SK-MEL-5 (cell line): ENCODE measurements around the gene PIK3CG. TPM values are rescaled to one million over a fixed set of nuclear protein-coding genes. Genes with fewer than 3 reads are reported as not detected.
"Not testable (repeated sequence)": the region's sequence is repeated elsewhere in the genome, so short reads cannot be mapped to it uniquely, and the experiment has no call there.

Source experiments
- DNase-seq: peaks from one replicate; pipeline ENCODE4 v3.0.0-alpha.2; 2016; ENCODE audit warnings: low read depth, low spot score
- in situ Hi-C: cut with HindIII; loops from 2 replicates; pipeline ENCODE4 v1.10.0; 2016; ENCODE audit warnings: low sequenced_read_pairs, high pct_unique_total_duplicates, low pct_unique_long_range_greater_than_20kb
- total RNA-seq: library from RNA; depleted of rRNA; stranded (reverse); fragments of >200 nt; shearing (Covaris generic); gene quantifications from 2 replicates; pipeline ENCODE4 v1.2.3, GENCODE V29; 2014

PIK3CG gene
- total RNA-seq, 1 experiment from 2014 or later = 0.03 TPM

- in situ Hi-C loops = no loop called here
- DNase-seq = no peak
These were observed 7.7 kb downstream of the PIK3CG start for GRCh38 chr7:106872763-106873162.

- in situ Hi-C loops = no loop called here
- no peak for DNase-seq
These were observed 9.0 kb downstream of the PIK3CG start for GRCh38 chr7:106874076-106874475.

GRCh38 chr7:106875508-106875907 is 10.4 kb downstream of the PIK3CG start:
- in situ Hi-C loops = no loop called here
- no peak for DNase-seq

- in situ Hi-C loops = no loop called here
- DNase-seq = no peak
These were observed 13.8 kb downstream of the PIK3CG start for GRCh38 chr7:106878748-106879439.

DNA sequence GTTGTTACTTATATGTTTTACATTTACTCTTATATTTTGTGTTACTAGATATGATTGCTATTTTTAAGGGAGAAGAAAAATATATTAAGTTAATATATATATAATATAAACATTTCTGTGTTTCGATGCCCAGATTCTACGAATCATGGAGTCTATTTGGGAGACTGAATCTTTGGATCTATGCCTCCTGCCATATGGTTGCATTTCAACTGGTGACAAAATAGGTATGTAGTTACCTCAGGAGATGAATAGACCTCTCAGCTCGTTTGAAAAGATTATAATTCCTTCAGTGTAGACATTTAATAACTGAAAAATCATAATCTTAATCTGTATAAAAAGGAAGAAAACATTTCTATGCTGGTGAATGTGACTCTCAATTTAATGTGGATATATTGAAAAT is 16.9 kb downstream of the PIK3CG start:
- DNase-seq = no peak
- in situ Hi-C loops = no loop called here

DNA sequence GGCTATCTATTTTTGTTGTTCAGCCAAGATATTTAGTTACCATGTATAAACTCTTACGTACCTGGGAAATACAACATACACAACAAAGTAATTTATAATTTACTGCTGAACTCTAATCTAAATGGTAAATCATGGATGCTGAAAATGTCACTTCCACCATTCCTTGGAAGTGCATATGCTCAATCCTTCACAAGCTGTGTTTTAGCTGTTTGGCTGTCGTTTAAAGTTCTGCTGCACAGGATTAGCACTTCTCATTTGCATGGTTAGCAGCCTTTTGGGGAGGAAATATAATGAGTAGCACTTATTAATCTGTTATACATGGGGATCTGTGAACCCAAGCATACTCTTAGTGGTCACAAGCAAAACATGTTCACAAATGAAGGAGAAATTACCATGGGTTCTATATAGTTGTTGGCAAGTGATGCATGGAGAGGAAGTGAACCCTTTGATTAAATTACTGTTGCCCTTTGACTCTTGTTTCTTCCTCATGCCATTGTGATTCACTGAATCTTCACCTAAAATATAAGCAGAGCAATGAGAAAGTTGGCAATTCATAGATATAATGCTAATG is 18.5 kb downstream of the PIK3CG start:
- in situ Hi-C loops = no loop called here
- DNase-seq = no peak

GRCh38 chr7:106885652-106886051 is 20.6 kb downstream of the PIK3CG start:
- DNase-seq = no peak
- in situ Hi-C loops = no loop called here

DNA sequence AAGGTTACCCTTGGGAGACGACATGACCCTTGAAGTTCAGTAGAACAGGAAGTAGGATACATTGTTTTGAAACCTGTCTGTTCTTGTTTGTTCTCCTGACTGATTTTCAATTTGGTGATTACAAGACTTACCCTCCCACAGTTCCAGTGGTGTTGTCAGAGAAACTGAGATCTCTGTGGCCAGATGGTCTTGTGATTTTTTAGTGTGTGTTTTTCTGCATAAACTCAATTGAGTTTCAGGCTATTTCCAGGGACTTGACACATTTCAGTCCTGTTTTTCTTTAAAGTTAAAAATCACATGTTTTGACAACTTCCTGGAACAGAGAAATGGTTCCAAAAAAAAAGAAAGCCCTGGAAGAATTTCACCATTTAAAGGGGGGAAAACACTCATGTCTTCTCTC is 22.3 kb downstream of the PIK3CG start:
- in situ Hi-C loops = no loop called here
- DNase-seq = no peak

- no peak for DNase-seq
- in situ Hi-C loops = no loop called here
These were observed 23.1 kb downstream of the PIK3CG start for GRCh38 chr7:106888204-106888603.

DNA sequence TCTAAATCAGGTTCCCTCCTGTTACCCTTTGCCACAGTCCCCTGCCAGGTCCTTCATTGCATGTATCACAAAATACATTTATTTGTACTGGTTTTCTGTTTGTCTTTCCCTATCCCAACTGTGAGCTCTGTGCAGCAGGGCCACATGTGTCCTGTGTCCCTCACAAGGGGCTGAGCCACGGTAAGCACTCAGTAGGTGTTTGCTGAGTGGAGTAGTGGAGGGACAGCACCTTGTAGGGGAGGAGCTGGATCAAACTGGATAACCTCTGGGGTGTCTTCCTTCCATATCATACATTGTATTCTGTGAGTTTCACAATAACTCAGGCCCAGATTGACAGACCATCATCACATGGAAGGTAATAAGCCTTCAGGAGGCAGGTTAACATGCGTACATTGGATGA is 25.9 kb downstream of the PIK3CG start:
- in situ Hi-C loops = no loop called here
- DNase-seq = no peak

DNA sequence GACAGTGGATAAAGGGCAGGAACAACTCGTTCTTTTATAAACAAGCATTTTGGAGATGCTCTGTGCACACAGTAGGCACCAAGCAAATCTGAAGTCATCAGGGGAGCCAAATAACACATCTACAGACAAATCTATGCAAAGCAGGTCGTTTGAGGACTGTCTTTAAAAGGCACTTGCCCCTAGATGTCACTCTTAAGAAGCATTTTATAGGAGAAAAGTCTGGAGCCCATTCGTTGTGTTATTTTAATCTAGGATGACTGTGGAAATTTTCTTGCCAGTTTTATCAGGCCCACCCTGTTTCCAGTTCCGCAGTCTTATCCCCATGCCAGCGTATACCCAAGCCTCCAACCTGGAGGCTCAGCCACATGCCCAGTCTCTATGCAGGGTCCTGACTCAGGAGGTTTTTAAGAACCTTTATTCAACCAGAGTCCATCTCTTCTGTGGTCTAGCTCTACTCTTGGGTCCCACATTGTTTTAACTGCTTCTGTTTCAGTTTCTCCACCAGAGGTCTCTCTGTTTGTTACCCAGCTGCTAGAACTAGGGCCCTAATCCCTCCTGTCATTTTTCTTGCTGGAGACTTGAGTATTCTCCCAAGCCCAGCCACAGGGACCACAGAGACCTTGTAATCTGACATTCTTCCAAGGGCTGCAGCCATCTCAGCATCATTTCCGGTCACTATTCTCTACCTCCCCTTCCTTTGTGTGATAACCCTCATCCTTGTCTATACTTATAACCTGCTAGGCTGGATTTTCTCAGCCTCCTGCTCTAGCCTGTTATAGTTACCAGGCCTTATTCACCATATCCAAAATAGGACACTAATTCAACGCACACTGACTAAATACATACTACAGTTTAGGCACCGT is 26.7 kb downstream of the PIK3CG start:
- in situ Hi-C loops = no loop called here
- peak; percentile 73 for DNase-seq

- in situ Hi-C loops = no loop called here
- no peak for DNase-seq
These were observed 28.5 kb downstream of the PIK3CG start for GRCh38 chr7:106893591-106893990.

- in situ Hi-C loops = no loop called here
- DNase-seq = no peak
These were observed 30.3 kb downstream of the PIK3CG start for GRCh38 chr7:106895246-106895864.

- DNase-seq = no peak
- in situ Hi-C loops = no loop called here
These were observed 31.1 kb downstream of the PIK3CG start for GRCh38 chr7:106896231-106896630.

DNA sequence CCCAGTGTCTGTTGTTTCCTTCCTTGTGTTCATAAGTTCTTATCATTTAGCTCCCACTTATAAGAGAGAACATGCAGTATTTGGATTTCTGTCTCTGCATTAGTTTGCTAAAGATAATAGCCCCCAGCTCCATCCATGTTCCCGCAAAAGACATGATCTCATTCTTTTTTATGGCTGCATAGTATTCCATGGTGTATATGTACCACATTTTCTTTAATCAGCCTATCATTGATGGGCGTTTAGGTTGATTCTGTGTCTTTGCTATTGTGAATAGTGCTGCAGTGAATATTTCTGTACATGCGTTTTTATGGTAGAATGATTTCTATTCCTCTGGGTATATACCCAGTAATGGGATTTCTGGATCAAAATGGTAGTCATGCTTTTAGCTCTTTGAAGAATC is 32.5 kb downstream of the PIK3CG start:
- in situ Hi-C loops, DNase-seq: not testable (repeated sequence)

- in situ Hi-C loops, DNase-seq: not testable (repeated sequence)
These were observed 33.9 kb downstream of the PIK3CG start for GRCh38 chr7:106898967-106899366.

- in situ Hi-C loops = no loop called here
- no peak for DNase-seq
These were observed 36.9 kb downstream of the PIK3CG start for GRCh38 chr7:106901828-106902441.

DNA sequence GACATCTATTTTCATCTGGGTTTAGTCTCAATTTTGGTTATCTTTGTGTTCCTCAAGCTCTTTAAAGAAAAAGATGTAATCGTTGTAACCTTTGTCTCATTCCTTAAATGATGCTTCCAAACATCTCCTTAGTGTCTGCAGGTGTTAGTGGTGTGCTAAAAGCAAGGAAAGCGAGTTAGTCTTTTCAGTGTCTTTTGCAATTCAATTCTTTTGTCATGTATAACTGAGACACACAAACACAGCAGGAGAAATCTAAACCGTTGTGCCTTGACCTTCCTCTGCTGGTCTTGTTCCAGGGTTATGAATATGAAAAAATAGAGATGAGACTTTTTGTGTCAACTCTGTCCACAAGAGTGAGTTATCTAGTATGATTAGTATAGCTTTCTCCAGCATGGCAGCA is 40.7 kb downstream of the PIK3CG start:
- no peak for DNase-seq
- in situ Hi-C loops = no loop called here
